ENCODE data around the gene SLC23A1.

Gene SLC23A1

GRCh38 chr5:139340051-139340450 lies 43.0 kb downstream of the SLC23A1 start:
- DNase-seq (ENCODE audit: low read depth) = no peak
- H3K4me3 ChIP-seq (ENCODE audit: low read depth, low read length) = no peak overlapping the region
- no peak for TF ChIP-seq CTCF (IDR thresholded peaks at IDR 0.05; ENCODE audit: low read depth, low read length, missing control alignments)

- no peak overlapping the region for H3K4me3 ChIP-seq (ENCODE audit: low read depth, low read length)
- TF ChIP-seq CTCF (IDR thresholded peaks at IDR 0.05; ENCODE audit: low read depth, low read length, missing control alignments) = no peak
- no peak for DNase-seq (ENCODE audit: low read depth)
Measured at GRCh38 chr5:139335811-139336210, 47.3 kb downstream of the SLC23A1 start.

Measured in GM12864 (cell line).